RWPE2 (cell line): ENCODE measurements around the gene GSG1L.

Experiments
- ATAC-seq: fragments of 200-7000 bp; cut with Tn5 transposase; 3 replicates; pipeline ENCODE4 v1.9.1; 2021; ENCODE audit warnings: low read depth
- DNase-seq: peaks from one replicate; pipeline ENCODE4 v3.0.0-alpha.2; 2020; ENCODE audit warnings: low spot score
- H3K27ac ChIP-seq: fragments of 450-650 bp; 2 replicates; pipeline ENCODE4 v1.5.1; 2017; ENCODE audit warnings: mild to moderate bottlenecking; ENCODE audit not compliant: poor library complexity, severe bottlenecking
- H3K27me3 ChIP-seq: fragments of 250-450 bp; sonication (Bioruptor Pico); 2 replicates; pipeline ENCODE4 v1.5.1; 2021; ENCODE audit warnings: mild to moderate bottlenecking, moderate library complexity; ENCODE audit not compliant: insufficient read depth, poor library complexity, severe bottlenecking
- H3K36me3 ChIP-seq: fragments of 250-450 bp; sonication (Bioruptor Pico); 2 replicates; pipeline ENCODE4 v1.5.1; 2020; ENCODE audit warnings: low read depth, mild to moderate bottlenecking, moderate library complexity
- H3K4me1 ChIP-seq: fragments of 250-450 bp; sonication (Bioruptor Pico); 2 replicates; pipeline ENCODE4 v1.5.1; 2021; ENCODE audit warnings: mild to moderate bottlenecking, moderate library complexity; ENCODE audit not compliant: insufficient read depth, poor library complexity, severe bottlenecking
- H3K4me3 ChIP-seq: fragments of 250-450 bp; sonication (Bioruptor Pico); 2 replicates; pipeline ENCODE4 v1.5.1; 2021; ENCODE audit warnings: mild to moderate bottlenecking, moderate library complexity; ENCODE audit not compliant: severe bottlenecking
- H3K9me3 ChIP-seq: fragments of 250-450 bp; sonication (Bioruptor Pico); 2 replicates; pipeline ENCODE4 v1.5.1; 2021; ENCODE audit warnings: mild to moderate bottlenecking, moderate library complexity; ENCODE audit not compliant: severe bottlenecking
- TF ChIP-seq, protein P1 (sequence below): fragments of 450-650 bp; IDR thresholded peaks from one replicate; pipeline ENCODE4 v1.5.1; 2017; ENCODE audit warnings: mild to moderate bottlenecking, moderate library complexity; ENCODE audit not compliant: poor library complexity, severe bottlenecking

Gene GSG1L

GRCh38 chr16:27767081-27767480 lies 296.4 kb downstream of the GSG1L start:
- TF ChIP-seq, protein P1, sequence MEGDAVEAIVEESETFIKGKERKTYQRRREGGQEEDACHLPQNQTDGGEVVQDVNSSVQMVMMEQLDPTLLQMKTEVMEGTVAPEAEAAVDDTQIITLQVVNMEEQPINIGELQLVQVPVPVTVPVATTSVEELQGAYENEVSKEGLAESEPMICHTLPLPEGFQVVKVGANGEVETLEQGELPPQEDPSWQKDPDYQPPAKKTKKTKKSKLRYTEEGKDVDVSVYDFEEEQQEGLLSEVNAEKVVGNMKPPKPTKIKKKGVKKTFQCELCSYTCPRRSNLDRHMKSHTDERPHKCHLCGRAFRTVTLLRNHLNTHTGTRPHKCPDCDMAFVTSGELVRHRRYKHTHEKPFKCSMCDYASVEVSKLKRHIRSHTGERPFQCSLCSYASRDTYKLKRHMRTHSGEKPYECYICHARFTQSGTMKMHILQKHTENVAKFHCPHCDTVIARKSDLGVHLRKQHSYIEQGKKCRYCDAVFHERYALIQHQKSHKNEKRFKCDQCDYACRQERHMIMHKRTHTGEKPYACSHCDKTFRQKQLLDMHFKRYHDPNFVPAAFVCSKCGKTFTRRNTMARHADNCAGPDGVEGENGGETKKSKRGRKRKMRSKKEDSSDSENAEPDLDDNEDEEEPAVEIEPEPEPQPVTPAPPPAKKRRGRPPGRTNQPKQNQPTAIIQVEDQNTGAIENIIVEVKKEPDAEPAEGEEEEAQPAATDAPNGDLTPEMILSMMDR: no peak
- no peaks in the 10 kb centered on the region for H3K9me3 ChIP-seq
- H3K4me1 ChIP-seq: peaks cover 10% of the 10 kb centered on the region
- ATAC-seq (no peak), DNase-seq (no peak)
- H3K27ac ChIP-seq: no peak overlapping the region
- peaks cover 10% of the 10 kb centered on the region for H3K36me3 ChIP-seq
- H3K27me3 ChIP-seq: no peaks in the 10 kb centered on the region
- H3K4me3 ChIP-seq: no peak overlapping the region

GRCh38 chr16:27766236-27766925 lies 297.1 kb downstream of the GSG1L start:
- H3K9me3 ChIP-seq: no peaks in the 10 kb centered on the region
- H3K4me3 ChIP-seq: no peak overlapping the region
- DNase-seq (no peak), ATAC-seq (no peak)
- H3K4me1 ChIP-seq: peaks cover 10% of the 10 kb centered on the region
- H3K27me3 ChIP-seq: no peaks in the 10 kb centered on the region
- no peak overlapping the region for H3K27ac ChIP-seq
- peaks cover 10% of the 10 kb centered on the region for H3K36me3 ChIP-seq
- TF ChIP-seq, protein P1: no peak

GRCh38 chr16:27764869-27765675 lies 298.4 kb downstream of the GSG1L start:
- DNase-seq: no peak
- Histone ChIP-seq H3K27ac (no peak overlapping the region), H3K9me3 (no peaks in the 10 kb centered on the region), H3K36me3 (peaks cover 10% of the 10 kb centered on the region), H3K4me3 (no peak overlapping the region), H3K27me3 (no peaks in the 10 kb centered on the region), H3K4me1 (peaks cover 7% of the 10 kb centered on the region)
- TF ChIP-seq, protein P1: no peak
- no peak for ATAC-seq

GRCh38 chr16:27764427-27764826 lies 299.1 kb downstream of the GSG1L start:
- Histone ChIP-seq H3K36me3 (peaks cover 10% of the 10 kb centered on the region), H3K9me3 (no peaks in the 10 kb centered on the region), H3K27me3 (no peaks in the 10 kb centered on the region), H3K4me3 (no peak overlapping the region), H3K4me1 (peaks cover under 1% of the 10 kb centered on the region), H3K27ac (no peak overlapping the region)
- TF ChIP-seq, protein P1: no peak
- ATAC-seq: no peak
- DNase-seq: no peak
